Activated CD4-positive, alpha-beta T cell treated with anti-CD3 and anti-CD28 coated beads for 48 hours (primary cell): ENCODE data around the gene SHC1.

Experiments used
- DNase-seq: peaks from one replicate; pipeline ENCODE4 v3.0.0-alpha.2; 2020

SHC1 gene

DNA sequence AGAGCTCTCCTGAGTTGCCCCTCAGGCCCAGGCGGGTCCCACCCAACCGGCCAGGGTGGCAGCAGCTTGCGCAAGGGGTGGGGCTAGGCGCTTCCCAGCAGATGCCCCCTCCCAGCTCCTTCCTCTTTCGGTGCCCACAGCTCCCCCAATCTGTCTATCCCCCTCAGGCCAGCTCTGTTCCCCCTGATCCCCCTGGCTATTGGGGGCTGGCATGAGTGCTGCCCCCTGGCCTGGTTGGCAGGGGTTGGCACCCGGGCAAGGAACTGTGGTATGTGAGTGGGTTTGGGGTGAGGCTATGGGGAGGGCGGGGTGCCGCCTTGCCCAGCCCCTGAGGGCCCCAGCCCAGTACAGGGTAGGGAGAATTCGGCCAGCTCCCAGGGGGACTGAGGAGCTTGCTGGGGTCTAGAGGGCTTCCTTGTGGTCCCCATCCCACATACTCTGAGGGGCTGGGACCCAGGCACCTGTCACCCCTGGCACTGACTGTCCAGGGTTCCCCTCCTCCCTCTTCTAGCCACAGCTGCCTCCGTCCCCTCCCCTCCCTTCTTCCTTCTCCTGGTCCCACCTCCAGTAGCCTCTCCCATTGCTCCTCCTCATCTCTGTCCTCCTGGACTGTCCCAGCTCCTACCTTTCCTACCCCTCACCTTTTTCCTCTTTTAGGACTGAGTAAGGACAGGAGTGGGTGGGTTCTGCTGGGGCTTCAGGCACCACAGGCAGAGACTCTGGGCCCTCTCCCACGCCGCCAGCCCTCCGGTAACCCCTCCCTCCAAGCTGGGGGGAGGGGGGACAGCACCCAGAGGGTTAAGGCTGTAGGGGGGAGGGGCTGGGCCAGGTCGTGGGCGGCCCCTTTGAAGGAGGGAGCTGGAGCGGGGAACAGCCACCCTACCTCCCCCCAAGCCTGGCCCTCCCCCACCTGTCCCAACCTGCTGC lies 37.7 kb upstream of the SHC1 start:
- peak; percentile 89 for DNase-seq

DNA sequence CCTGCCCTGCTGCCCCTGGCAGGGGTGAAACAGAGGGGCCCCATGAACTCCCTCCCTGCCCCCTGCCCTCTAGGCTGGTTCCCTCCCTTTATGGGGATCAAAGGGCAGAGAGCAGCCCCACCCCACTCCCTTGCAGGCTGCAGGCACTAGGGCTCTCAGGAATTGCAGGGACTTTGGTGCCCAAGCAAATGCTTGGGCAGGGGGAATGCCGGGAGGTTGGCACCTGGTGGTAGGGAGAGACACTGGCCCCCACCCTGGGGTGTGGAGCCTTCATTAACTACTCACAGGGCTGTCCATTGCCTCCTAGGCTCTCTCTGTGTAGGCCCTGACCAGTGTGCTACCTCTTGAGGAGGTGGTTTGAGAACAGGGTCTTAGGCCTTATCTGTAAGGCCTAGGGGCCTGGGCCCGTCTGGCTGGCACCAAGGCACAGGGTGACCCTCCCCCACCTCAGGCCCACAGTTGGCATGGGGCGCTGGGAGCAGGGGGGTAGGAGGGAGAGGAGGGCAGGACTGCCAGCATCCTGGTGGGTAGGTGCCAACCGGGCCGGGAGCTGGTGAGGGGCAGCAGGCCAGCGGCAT lies 36.8 kb upstream of the SHC1 start:
- no peak for DNase-seq

DNA sequence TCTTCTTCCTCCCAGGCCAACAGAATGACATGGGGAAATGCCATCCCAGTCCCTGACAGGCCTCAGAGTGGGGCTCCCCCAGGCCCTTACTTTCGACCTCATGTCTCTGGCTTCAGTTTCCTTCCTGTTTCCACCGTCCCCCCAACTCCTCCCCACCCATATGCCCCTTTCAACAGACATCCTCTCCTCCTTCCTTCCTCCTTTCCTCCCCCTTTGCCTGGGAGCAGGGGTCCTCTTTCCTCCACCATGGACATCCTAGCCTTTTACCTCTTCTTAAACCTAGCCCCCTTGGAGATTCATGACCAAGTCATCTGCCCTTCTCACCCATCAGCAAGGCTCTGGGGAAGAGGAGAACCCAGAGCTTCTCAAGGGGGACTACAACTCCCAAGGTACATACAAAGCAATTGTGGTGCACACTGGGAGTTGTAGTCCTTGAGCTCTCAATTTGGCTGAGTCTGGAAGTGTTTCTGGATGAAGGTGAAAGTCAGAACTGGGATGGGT lies 36.1 kb upstream of the SHC1 start:
- peak; percentile 56 for DNase-seq

DNA sequence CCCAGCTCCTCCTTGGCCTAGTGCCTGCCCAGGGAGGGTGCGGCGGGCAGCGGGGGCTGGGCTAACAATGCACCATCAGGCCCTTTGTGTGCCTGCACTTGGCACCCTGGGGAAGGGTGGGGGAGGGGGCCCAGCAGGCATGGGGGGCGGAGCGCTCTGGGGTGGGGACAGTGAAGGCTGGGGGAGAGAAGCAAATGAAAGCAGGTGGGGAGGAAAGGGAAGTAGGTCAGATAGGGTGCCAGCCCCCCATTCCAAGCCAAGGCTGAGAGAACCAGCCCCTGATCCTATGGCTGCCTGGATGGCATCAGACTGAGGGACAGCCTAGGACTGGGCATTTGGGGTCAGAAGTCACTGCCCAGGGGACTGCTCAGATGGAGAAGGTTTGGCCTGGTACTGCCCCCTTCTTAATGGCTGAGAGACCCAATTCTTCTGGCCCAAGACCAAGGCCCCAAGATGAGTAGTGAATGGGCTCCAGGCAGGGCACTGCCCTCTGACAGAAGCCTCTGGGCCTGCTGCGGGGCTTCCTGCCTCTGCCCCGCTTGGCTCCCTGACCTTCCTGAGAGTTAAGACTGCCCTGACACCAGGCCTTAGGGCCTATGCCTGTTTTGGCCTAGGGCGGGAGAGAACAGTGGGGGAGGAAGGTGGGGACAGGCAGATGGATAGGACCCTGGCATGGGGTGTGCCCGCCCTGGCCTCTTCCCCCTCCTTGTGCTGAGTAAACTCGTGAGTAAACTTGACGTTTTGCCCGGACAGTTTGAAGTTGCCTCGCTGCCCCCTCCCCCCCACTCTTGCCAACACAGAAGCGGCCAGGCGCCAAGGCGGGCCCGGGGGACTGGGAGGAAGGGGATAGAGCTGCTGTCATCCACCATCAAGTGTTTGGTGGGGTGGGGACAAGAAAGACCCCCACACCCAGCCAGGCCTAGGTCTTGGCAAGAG lies 34.8 kb upstream of the SHC1 start:
- no peak for DNase-seq

DNA sequence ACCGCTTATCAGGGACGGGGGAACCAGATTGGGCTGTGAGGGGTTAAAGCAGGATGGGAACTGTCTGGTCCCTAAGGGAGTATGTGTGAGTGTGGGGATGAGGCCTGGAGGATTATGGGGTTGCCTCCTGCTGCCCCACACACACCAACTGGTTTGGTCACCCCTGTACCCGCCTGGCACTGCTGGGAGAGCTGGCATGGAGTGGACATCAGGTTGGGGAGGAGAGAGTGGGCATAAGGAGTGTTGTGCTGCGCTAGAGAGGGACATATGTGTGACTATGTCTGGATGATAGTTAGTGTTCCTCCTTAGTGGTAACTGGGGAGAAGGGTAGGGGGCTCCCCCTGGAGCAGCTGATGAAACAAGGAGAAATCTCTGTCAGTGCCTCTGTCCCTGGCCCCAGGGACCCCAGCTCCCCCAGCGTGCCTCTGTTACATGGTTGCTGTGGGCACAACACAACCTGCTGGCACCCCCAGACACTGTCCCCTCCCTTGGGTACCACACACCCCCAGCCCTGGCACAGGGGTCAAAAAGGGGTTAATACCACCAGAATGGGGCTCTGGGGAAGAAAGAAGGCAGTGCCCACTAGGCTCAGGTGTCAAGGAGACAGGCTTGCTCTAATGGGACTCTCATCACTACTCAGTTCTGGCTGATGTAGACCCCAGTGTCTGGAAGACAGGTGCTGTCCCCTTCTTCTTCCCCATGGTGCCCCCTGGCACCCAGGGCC lies 34.0 kb upstream of the SHC1 start:
- no peak for DNase-seq

DNA sequence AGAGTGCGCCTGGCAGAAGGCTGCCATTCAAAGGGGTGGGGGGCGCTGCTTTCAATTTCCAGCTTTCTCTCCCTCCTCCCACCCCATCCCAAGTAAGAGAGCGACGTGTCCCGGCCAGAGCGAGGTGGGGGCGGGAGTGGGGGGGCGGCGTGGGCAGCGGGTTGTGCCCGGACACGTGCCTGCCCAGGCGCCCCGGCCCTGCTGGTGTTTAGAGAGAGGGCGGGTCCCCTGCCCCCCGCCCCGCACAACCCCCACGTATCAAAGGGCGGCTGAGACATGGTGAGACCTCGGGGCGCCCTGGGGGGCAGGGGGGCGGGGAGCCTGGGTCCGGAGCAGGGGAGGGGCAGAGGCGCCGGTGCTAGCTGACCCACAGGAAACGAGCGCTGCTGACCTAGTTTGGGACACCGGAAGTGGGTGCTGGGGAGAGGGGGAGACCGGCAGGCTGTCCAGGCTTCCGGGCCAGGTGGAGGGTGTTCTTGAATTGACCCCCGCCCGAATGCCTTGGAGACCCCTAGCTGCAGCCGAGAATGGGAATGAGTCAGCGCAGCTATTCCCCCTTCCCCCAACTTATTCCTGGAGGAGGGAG lies 33.3 kb upstream of the SHC1 start:
- DNase-seq: no peak

DNA sequence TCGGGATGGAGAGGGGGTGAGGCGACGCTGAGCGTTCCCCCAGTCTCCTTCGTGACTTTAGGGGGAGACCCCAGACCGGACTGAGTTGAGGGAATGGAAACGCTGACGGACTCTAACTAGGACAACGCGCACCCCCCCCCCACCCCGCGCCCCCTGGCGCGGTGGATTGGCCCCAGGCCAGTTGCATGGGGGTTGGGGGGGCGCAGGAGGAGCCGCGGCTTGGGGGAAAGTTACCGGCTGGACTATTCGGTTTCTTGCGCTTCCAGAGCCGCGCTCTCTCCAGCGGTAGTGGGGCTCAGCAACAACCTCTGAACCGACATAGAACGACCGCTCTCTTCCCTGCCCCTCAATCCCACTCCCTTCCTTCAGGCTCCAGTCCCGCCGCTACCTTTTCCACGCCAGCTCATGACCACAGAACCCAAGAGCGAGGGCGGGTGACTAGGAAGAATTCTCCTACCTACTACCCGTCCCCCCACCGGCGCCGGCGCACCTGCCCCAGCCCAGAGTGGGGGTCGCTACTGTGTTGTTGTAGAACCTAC lies 32.7 kb upstream of the SHC1 start:
- DNase-seq: no peak

DNA sequence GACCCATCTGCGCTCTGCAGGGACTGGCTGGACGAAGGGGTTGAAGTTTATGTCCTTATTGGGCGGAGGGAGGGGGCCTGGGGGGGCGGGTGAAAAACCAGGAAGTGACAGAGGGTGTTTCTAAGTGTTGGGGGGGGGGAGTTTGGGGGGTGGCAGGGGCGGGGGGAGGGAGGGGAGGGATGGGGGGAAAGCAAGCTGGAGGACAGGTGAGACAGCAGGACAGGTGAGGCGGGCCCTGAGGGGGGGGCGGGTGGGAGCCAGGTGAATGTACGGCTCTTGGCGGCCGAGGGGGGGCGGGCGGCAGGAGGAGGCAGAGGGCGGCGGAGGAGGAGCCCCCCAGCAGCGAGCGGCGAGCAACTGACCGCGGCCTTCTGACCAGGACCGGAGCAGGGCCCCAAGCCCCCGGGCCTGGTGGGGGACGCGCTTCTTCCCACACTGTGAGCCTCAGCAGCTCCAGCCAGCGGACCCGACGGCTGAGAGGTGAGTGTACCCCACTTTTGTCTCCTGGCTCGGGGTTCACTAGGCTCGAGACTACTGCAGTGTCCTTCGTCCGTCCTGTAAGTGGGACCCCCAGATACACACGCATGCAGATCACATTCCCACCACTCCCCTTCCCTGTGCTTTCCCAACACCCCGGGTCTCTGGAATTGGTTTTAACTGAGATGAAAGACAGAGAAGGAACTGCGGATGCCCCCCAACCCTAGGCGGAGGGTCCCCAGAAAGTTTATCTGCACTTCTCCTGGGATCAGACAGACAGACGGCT lies 32.1 kb upstream of the SHC1 start, which contains the start of gene ZBTB7B:
ZBTB7B (plus strand) TSS at position 339 of the 763 bp plus-strand sequence. CDS start 11,859 bp downstream, outside the sequence.
- DNase-seq: peak; percentile 20

DNA sequence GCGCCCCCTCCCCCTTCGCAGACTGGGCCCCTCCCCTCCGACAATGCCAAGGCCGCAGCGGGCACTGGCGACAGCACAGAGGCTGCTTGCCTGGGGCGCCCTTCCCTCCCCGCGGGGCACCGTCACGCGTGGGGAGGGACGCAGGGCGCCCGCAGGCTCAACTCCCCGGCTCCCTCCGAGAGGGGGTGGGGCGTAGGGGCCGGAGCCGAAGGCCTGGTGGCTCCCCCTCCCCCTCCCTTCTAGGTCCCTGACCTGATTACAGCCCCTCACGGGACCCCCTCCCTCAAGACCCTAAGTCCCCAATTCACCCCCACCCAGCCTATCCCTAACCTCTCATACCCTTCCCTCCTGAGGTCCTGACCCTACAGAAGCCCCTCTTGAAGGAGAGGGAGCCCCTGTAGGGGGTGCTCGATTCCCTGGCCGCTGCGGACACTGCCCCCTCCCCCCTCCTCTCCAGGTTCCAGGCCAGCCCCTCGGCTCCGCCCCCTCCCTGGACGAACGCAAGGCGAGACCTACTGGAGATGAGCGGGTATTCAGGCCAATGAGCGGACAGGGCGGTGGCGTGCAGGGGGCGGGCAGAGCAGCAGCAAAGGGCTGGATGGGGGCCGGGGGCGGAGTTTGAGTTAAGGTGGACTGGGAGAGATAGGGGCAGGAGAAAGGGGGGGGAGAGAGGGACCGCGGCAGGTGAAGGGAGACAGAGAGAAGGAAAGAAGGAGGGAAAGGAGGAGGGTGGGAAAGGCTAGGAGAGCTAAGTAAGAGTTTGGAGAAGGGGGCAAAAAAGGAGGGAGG lies 31.3 kb upstream of the SHC1 start:
- DNase-seq: peak; percentile 99

DNA sequence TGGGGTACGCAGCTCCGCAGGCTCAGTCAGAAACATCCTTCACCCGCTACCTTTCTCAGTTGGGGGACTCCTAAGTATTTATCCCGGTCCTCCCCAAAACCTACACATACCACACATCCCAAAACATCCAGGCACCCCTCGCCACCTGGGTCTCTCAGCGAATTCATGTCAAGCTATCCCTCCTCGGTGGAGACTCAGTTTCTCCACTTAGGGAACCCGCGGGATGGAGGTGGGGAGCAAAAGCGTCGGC lies 30.8 kb upstream of the SHC1 start:
- no peak for DNase-seq

DNA sequence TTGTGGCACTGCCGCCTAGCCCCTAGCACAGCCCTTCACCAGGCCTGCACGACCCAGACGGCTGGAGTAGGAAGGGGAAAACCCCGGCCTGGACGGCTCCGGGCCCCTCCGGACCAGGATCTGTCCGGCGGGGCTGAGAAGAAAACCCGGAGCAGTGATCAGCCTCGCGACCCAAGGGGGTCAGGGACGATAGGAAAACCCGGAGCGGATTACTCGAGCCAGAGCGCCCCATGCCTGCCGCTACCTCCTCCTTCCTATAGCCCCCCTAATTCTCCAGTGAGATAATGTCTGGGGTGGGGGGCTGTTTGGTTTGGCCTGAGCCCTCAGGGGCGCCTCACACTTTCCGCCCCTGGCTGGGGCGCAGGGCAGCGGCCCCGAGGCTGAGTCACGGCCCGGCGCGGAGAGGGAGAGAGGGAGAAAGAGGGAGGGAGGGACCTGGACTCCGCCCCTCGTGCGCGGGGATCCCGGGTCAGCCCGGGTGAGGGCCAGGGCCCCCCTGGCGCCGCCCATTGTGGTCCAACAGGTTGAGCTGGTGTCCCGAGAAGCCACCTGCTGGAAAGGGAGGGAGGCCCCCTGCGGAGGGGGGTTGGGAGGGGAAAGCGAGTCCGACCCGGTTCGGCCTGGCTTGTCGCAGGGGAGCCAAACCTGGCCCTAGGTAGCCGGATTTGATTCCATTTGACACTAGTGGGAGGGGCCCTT lies 30.3 kb upstream of the SHC1 start:
- DNase-seq: peak; percentile 93

DNA sequence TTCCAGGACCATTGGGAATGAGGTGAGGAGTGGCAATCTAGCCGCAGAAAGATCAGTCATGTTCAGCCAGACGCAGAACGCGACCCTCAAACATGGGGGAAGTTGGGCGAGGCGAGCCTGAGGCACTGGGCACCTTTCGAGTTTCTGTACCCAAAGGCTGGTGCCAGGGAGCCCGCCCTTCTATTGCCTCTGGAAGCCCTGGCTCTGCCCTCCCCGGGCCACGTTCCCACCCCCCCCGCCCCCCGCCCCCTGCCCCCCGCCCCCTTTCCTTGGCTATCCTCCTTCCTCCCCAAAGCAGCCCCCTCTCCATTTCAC lies 29.8 kb upstream of the SHC1 start:
- peak; percentile 62 for DNase-seq

DNA sequence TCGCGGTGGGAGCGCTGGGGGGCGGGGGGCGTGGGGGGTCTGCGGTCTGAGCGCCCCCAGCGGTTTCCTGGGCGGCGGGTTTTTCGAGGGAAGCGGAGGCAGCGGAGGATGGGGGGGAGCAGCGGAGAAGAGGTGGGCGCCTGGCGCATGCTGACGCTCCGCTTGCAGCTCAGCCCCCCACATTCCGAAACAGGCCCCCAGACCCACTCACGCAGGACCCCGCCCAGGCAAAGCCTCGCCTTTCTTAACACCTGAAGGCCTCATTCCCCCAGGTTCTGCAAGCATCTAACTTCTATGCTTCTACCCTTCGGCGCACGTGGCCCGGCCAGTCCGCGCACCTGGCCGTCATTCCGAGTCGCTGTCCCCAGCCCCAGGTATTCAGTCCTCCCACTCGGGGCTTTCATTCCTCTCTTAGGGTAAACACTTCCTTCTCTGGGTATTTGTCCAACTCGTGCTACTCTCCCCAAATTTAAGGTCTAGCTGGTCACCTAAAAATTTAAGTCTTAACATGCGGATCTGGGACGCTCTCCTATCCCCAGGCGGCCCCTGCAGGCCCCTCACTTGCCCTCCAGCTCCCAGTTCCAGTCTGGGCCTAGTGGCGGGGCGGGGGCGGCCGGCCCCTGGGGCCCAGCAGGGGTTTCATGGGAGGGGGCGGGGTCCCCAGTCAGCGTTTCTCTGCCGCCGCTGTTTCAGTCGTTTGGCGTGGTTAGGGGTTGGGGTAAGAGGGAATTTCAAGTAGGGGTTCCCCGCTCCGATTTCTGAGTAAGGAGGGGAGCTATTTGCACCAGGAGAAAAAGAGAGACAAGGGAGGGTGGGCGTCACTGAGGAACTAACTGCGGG lies 29.2 kb upstream of the SHC1 start:
- DNase-seq: peak; percentile 80

DNA sequence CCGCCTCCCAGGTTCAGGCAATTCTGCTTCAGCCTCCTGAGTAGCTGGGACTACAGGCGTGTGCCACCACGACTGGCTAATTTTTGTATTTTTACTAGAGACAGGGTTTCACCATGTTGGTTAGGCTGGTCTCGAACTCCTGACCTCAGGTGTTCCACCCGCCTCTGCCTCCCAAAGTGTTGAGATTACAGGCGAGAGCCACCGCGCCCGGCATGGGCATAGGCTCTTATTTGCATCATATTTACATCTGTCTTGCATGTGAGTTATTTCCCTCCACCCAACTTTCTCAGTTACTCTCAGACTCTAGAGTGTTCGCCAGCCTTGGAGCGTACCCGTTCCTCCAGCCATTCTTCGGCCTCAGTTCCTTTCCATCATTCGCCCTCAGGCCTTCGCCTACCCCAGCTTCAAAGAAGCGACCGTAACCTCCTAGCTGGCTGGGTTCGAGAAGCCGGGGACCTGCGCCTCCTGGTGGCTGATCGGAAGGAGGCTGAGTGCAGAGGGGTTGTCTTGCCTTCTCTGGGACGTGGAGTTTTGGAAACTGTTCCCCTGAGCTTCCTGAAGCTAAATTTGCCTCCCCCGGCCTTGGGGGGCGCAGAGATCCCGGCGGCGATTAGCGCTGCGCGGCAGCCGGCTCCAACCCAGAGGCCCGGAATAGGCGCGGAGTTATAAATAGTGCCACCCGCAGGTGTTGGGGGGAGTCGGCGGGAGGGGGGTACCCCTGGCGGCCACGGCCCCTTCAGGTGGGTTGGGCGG lies 28.4 kb upstream of the SHC1 start:
- peak; percentile 89 for DNase-seq

DNA sequence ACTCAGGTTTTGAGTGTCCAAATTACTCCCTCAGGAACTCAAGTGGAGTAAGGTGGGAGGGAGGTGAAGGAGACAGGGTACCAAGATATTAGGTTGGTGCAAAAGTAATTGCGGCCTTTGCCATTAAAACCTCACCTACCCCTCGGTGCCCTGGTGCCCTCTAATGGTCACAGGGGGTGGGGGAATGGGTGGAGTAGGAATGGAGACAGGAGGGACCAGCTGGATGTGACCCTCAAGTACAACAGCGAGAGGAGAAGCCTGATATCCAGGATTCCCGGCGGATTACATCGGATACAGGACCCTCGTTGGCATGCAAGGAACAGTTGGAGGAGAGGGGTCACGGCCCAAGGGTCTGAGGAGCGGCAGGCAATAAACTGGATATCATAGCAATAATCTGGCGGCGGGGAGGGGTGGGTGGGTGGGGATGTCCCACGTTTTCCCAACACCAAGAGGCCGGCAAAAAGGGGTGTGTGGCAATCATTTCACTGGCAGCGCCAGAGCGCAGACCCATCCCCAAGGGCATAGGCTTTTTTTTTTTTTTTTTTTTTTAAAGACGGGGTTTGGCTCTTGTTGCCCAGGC lies 27.7 kb upstream of the SHC1 start:
- DNase-seq: no peak

DNA sequence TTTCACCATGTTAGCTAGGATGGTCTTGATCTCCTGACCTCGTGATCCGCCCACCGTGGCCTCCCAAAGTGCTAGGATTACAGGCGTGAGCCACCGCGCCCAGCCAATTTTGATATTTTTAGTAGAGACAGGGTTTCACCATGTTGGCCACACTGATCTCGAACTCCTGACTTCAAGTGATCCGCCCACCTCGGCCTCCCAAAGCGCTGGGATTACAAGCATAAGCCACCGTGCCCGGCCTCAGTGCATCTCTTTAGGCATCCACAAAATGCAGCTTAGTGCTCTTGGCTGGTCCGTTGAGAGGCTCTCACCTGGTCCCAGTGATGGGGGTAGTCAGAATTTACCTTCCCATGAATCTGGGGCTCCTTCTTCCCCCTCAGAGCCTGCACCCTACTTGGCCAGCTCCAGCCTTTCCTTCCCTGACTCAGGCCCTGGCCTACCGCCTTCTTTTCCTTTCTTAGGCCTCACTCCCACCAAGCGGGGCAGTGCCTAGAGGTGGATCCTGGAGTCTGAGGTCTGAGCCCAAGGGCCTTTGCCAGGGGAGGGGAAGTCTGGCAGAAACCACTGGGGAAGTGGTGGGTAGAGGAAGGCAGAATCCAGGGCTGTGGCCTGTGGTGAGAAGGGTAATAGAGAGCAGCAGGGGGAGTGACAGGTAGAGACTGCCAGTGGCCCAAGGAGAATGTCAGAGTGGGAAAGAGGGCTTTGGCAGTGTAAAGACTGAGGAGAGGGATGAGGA lies 26.6 kb upstream of the SHC1 start:
- no peak for DNase-seq
